SK-N-SH treated with all-trans-retinoic acid at 6 μM for 48 hours (cell line): ENCODE measurements around the gene NPFFR1.

Source experiments
- ARNTL ChIP-seq: fragments of 450-650 bp; formaldehyde crosslinking; IDR thresholded peaks from 2 replicates; pipeline ENCODE4 v1.5.0; 2020; ENCODE audit warnings: low read depth, mild to moderate bottlenecking, moderate library complexity, borderline replicate concordance
- ESRRG ChIP-seq: fragments of 250-450 bp; sonication (Bioruptor Pico); IDR thresholded peaks from 2 replicates; pipeline ENCODE4 v1.6.1; 2021; ENCODE audit warnings: mild to moderate bottlenecking
- ISL1 ChIP-seq: fragments of 250-450 bp; sonication (Bioruptor Pico); IDR thresholded peaks from 2 replicates; pipeline ENCODE4 v2.1.2; 2022; ENCODE audit warnings: mild to moderate bottlenecking, moderate library complexity
- RARB ChIP-seq: fragments of 250-450 bp; sonication (Bioruptor Pico); IDR thresholded peaks from 2 replicates; pipeline ENCODE4 v1.8.0; 2021; ENCODE audit warnings: mild to moderate bottlenecking, moderate library complexity
- TOX ChIP-seq: fragments of 250-450 bp; sonication (Bioruptor Pico); IDR thresholded peaks from 2 replicates; pipeline ENCODE4 v1.8.0; 2021; ENCODE audit warnings: mild to moderate bottlenecking, moderate library complexity, borderline replicate concordance
- ZC3H10 ChIP-seq: fragments of 250-450 bp; sonication (Bioruptor Pico); IDR thresholded peaks from 2 replicates; pipeline ENCODE4 v1.5.1; 2021; ENCODE audit warnings: mild to moderate bottlenecking, moderate library complexity
- ZFP30 ChIP-seq: fragments of 450-650 bp; formaldehyde crosslinking; IDR thresholded peaks from 2 replicates; pipeline ENCODE4 v1.5.0; 2022; ENCODE audit warnings: mild to moderate bottlenecking, moderate library complexity
- ZNF70 ChIP-seq: fragments of 450-650 bp; formaldehyde crosslinking; IDR thresholded peaks from 2 replicates; pipeline ENCODE4 v1.5.0; 2020; ENCODE audit warnings: mild to moderate bottlenecking, moderate library complexity
- TF ChIP-seq, protein P1 (sequence below): fragments of 250-450 bp; sonication (Bioruptor Pico); IDR thresholded peaks from 2 replicates; pipeline ENCODE4 v1.8.0; 2020; ENCODE audit warnings: mild to moderate bottlenecking, moderate library complexity, borderline replicate concordance
- TF ChIP-seq, protein P2 (sequence below): fragments of 250-450 bp; sonication (Bioruptor Pico); IDR thresholded peaks from 2 replicates; pipeline ENCODE4 v1.5.1; 2020; ENCODE audit warnings: low read depth, mild to moderate bottlenecking, moderate library complexity
- TF ChIP-seq, protein P3 (sequence below): fragments of 250-450 bp; sonication (Bioruptor Pico); IDR thresholded peaks from 2 replicates; pipeline ENCODE4 v1.5.0; 2020; ENCODE audit warnings: mild to moderate bottlenecking, moderate library complexity
- TF ChIP-seq, protein P4 (sequence below): fragments of 250-450 bp; sonication (Bioruptor Pico); IDR thresholded peaks from 2 replicates; pipeline ENCODE4 v1.5.1; 2021; ENCODE audit warnings: mild to moderate bottlenecking, moderate library complexity

DNA sequence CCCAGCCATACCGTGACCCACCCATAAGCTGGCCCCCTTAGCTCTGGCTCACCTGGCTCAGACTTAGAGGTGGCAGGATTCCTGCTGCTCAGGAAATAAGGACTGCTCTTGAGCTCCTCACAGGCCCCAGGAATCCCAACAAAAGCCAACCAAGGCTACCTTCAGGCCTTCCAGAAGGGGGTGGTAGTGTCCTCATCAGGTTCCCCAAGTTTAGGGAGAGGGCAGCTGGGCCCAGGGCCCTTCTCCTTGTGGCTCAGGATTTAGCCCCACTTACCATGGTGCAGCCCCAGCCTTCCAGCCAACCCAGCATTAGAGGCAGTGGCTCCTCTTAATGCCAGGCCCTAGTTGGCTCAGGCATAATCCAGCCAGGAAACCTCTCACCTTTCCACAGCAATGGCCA is 23.5 kb downstream of the NPFFR1 start:
- no peak for TF ChIP-seq ZFP30 (CRISPR knock-in tag)
- TF ChIP-seq ESRRG (CRISPR knock-in tag) = no peak
- no peak for TF ChIP-seq TOX (CRISPR knock-in tag)
- TF ChIP-seq, protein P1, sequence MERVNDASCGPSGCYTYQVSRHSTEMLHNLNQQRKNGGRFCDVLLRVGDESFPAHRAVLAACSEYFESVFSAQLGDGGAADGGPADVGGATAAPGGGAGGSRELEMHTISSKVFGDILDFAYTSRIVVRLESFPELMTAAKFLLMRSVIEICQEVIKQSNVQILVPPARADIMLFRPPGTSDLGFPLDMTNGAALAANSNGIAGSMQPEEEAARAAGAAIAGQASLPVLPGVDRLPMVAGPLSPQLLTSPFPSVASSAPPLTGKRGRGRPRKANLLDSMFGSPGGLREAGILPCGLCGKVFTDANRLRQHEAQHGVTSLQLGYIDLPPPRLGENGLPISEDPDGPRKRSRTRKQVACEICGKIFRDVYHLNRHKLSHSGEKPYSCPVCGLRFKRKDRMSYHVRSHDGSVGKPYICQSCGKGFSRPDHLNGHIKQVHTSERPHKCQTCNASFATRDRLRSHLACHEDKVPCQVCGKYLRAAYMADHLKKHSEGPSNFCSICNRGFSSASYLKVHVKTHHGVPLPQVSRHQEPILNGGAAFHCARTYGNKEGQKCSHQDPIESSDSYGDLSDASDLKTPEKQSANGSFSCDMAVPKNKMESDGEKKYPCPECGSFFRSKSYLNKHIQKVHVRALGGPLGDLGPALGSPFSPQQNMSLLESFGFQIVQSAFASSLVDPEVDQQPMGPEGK (CRISPR knock-in tag) = no peak
- no peak for TF ChIP-seq ISL1 (CRISPR knock-in tag)
- TF ChIP-seq, protein P2, sequence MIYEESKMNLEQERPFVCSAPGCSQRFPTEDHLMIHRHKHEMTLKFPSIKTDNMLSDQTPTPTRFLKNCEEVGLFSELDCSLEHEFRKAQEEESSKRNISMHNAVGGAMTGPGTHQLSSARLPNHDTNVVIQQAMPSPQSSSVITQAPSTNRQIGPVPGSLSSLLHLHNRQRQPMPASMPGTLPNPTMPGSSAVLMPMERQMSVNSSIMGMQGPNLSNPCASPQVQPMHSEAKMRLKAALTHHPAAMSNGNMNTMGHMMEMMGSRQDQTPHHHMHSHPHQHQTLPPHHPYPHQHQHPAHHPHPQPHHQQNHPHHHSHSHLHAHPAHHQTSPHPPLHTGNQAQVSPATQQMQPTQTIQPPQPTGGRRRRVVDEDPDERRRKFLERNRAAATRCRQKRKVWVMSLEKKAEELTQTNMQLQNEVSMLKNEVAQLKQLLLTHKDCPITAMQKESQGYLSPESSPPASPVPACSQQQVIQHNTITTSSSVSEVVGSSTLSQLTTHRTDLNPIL (CRISPR knock-in tag) = no peak
- no peak for TF ChIP-seq RARB (CRISPR knock-in tag)
- TF ChIP-seq ARNTL (CRISPR knock-in tag) = no peak
- TF ChIP-seq ZNF70 = no peak
- TF ChIP-seq, protein P3, sequence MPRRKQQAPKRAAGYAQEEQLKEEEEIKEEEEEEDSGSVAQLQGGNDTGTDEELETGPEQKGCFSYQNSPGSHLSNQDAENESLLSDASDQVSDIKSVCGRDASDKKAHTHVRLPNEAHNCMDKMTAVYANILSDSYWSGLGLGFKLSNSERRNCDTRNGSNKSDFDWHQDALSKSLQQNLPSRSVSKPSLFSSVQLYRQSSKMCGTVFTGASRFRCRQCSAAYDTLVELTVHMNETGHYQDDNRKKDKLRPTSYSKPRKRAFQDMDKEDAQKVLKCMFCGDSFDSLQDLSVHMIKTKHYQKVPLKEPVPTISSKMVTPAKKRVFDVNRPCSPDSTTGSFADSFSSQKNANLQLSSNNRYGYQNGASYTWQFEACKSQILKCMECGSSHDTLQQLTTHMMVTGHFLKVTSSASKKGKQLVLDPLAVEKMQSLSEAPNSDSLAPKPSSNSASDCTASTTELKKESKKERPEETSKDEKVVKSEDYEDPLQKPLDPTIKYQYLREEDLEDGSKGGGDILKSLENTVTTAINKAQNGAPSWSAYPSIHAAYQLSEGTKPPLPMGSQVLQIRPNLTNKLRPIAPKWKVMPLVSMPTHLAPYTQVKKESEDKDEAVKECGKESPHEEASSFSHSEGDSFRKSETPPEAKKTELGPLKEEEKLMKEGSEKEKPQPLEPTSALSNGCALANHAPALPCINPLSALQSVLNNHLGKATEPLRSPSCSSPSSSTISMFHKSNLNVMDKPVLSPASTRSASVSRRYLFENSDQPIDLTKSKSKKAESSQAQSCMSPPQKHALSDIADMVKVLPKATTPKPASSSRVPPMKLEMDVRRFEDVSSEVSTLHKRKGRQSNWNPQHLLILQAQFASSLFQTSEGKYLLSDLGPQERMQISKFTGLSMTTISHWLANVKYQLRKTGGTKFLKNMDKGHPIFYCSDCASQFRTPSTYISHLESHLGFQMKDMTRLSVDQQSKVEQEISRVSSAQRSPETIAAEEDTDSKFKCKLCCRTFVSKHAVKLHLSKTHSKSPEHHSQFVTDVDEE (CRISPR knock-in tag) = no peak
- TF ChIP-seq, protein P4, sequence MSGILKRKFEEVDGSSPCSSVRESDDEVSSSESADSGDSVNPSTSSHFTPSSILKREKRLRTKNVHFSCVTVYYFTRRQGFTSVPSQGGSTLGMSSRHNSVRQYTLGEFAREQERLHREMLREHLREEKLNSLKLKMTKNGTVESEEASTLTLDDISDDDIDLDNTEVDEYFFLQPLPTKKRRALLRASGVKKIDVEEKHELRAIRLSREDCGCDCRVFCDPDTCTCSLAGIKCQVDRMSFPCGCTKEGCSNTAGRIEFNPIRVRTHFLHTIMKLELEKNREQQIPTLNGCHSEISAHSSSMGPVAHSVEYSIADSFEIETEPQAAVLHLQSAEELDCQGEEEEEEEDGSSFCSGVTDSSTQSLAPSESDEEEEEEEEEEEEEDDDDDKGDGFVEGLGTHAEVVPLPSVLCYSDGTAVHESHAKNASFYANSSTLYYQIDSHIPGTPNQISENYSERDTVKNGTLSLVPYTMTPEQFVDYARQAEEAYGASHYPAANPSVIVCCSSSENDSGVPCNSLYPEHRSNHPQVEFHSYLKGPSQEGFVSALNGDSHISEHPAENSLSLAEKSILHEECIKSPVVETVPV (CRISPR knock-in tag) = no peak
- no peak for TF ChIP-seq ZC3H10 (CRISPR knock-in tag)
